Skeletal muscle tissue (tissue), 4 donors: ENCODE measurements around the gene TBX18. TPM values are rescaled to one million over a fixed set of nuclear protein-coding genes. Genes with fewer than 3 reads are reported as not detected.

ENCODE experiments used
- H3K27ac ChIP-seq: one replicate; pipeline ENCODE4 v1.7.0; 2013; ENCODE audit warnings: mild to moderate bottlenecking, low read depth, low read length, inconsistent platforms
- H3K27me3 ChIP-seq, 3 donors: one replicate each; pipeline ENCODE4 v1.7.0; 2013; ENCODE audit warnings: low read length in 3 of 3; ENCODE audit not compliant: control insufficient read depth in 3 of 3, insufficient read depth in 3 of 3
- H3K36me3 ChIP-seq, 3 donors: one replicate each; pipeline ENCODE4 v1.7.0; 2013; ENCODE audit warnings: low read length in 3 of 3; ENCODE audit not compliant: control insufficient read depth in 3 of 3, insufficient read depth in 3 of 3
- H3K4me1 ChIP-seq, 3 donors: one replicate each; pipeline ENCODE4 v1.7.0; 2013; ENCODE audit warnings: low read length in 3 of 3, mild to moderate bottlenecking in 3 of 3; ENCODE audit not compliant: control insufficient read depth in 3 of 3, insufficient read depth in 3 of 3
- H3K4me3 ChIP-seq, 3 donors: one replicate each; pipeline ENCODE4 v1.7.0; 2013; ENCODE audit warnings: low read length in 3 of 3
- H3K9ac ChIP-seq, 3 donors: one replicate each; pipeline ENCODE4 v1.7.0; 2013; ENCODE audit warnings: low read length in 3 of 3, mild to moderate bottlenecking in 3 of 3, moderate library complexity in 2 of 3, low read depth in 1 of 3
- H3K9me3 ChIP-seq, 3 donors: one replicate each; pipeline ENCODE4 v1.7.0; 2013; ENCODE audit warnings: low read length in 3 of 3; ENCODE audit not compliant: control insufficient read depth in 3 of 3
- total RNA-seq: library from RNA; depleted of rRNA; stranded (reverse); fragments of >200 nt; gene quantifications from one replicate; pipeline ENCODE4 v1.2.3, GENCODE V29; 2014
- donor health status: Osteomylitis.

The TBX18 gene
- total RNA-seq, 1 donor from 2014 or later = 22.4 TPM

- no peak overlapping the region for H3K4me3 ChIP-seq
- peaks cover 0 to 2% (median 0%) of the 10 kb centered on the region in 3 donors for H3K36me3 ChIP-seq
- H3K27me3 ChIP-seq = no peaks in the 10 kb centered on the region
- H3K4me1 ChIP-seq = no peaks in the 10 kb centered on the region
- H3K9me3 ChIP-seq = no peaks in the 10 kb centered on the region
- no peak overlapping the region for H3K27ac ChIP-seq
- H3K9ac ChIP-seq = no peak overlapping the region
These were observed 30.5 kb downstream of the TBX18 start for GRCh38 chr6:84733889-84734288.

DNA sequence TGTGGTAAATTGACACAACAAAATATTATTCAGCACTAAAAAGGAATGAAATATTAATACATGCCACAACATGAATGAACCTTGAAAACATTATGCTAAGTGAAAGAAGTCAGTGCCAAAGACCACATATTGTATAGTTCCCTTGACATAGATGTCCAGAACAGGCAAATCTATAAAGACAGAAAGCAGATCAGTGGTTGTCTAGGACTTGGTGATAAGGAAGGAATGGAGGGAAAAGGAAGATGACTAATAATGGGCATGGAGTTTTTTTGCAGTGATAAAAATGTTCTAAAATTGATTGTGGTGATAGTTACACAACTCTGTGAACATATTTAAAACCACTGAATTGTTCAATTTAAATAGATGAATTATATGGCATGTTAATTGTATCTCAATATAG, 32.5 kb downstream of the TBX18 start:
- H3K4me3 ChIP-seq = no peak overlapping the region
- H3K27ac ChIP-seq = no peak overlapping the region
- no peaks in the 10 kb centered on the region for H3K9me3 ChIP-seq
- H3K9ac ChIP-seq = no peak overlapping the region
- H3K27me3 ChIP-seq = no peaks in the 10 kb centered on the region
- no peaks in the 10 kb centered on the region for H3K4me1 ChIP-seq
- H3K36me3 ChIP-seq = no peaks in the 10 kb centered on the region

DNA sequence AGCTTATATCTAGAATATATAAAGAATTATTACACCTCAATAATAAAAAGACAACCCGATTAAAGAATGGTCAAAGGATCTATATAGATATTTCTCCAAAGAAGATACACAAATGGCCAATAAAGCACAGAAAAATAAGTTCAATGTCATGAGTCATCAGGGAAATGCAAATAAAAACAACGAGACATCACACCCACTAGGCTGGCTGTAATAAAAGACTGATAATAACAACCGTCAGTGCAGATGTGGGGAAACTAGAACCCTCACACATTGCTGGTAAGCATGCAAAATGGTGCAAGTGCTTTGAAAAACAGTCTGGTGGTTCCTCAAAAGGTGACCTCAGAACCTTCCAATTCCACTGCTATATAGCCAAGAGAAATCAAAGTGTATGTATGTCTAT, 33.0 kb downstream of the TBX18 start:
- Histone ChIP-seq H3K9me3 (no peaks in the 10 kb centered on the region), H3K27ac (no peak overlapping the region), H3K27me3 (no peaks in the 10 kb centered on the region), H3K4me3 (no peak overlapping the region), H3K36me3 (no peaks in the 10 kb centered on the region), H3K9ac (no peak overlapping the region), H3K4me1 (no peaks in the 10 kb centered on the region)

DNA sequence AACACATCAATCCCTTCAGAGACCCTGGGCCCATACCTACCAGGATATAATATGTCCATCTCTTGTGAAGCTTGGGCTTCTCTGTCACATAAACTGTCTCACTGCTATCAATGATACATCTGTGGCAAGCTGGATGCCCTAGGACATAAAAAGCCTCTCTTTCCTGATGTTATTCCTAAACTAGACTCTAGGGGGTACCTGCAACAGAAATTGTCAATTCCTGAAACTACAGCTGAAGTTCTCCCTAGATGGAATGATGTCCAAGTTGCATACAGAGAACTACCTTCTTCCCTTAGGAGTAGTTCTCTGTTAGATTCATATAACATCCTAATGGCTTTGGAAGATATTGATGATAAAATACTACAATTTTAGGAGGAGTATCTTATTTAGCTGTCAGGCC, 35.8 kb downstream of the TBX18 start:
- Histone ChIP-seq H3K9ac (no peak overlapping the region), H3K4me1 (no peaks in the 10 kb centered on the region), H3K4me3 (no peak overlapping the region), H3K27ac (no peak overlapping the region), H3K36me3 (no peaks in the 10 kb centered on the region), H3K9me3 (no peaks in the 10 kb centered on the region), H3K27me3 (no peaks in the 10 kb centered on the region)

- Histone ChIP-seq H3K4me1 (no peaks in the 10 kb centered on the region), H3K36me3 (no peaks in the 10 kb centered on the region), H3K9me3 (no peaks in the 10 kb centered on the region), H3K27me3 (no peaks in the 10 kb centered on the region), H3K4me3 (no peak overlapping the region), H3K27ac (no peak overlapping the region), H3K9ac (no peak overlapping the region)
These were observed 45.2 kb downstream of the TBX18 start for GRCh38 chr6:84719152-84719551.

- Histone ChIP-seq H3K4me3 (no peak overlapping the region), H3K36me3 (no peaks in the 10 kb centered on the region), H3K27me3 (no peaks in the 10 kb centered on the region), H3K9me3 (no peaks in the 10 kb centered on the region), H3K4me1 (no peaks in the 10 kb centered on the region), H3K9ac (no peak overlapping the region), H3K27ac (no peak overlapping the region)
These were observed 46.1 kb downstream of the TBX18 start for GRCh38 chr6:84718038-84718955.

DNA sequence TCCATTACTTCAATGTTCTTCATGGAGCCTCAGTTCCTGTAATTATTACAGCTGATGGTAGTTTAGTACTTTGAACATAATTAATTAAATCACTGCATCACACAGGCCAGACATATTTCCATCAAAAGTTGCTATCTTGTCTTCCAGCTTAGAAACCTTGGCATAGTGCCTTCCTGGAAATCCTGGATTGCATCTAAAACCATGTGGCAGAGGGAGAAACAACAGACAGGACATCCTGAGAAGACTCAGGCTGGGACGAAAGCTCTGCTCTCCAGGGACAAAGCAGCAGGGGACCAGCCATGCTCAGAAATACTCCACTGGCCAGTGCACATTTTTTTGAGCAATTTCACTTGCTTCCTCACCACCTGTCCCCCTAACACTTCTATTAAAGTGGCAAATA, 55.3 kb downstream of the TBX18 start:
- H3K4me1 ChIP-seq = no peaks in the 10 kb centered on the region
- H3K9me3 ChIP-seq = no peaks in the 10 kb centered on the region
- H3K27me3 ChIP-seq = no peaks in the 10 kb centered on the region
- no peak overlapping the region for H3K4me3 ChIP-seq
- no peak overlapping the region for H3K27ac ChIP-seq
- no peaks in the 10 kb centered on the region for H3K36me3 ChIP-seq
- H3K9ac ChIP-seq = no peak overlapping the region

DNA sequence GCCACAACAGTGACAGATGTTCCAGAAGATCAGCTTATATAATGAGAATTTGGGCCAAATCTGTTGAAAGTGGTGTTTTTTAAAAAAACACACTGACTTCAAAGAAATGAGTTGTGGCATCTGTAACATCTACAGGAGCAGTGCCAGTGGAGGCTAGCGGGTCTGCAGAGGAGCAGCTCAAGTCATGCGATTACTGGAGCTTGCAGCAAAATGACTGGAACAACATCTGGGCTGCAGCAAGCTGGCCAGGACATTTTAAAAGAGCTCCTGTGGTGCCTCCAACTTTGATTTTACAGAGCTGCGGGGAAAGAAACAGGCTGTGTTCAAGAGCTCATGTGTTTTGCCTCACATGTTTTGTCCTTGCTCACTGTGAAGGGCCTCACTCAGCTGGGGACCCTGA, 57.2 kb downstream of the TBX18 start:
- H3K4me1 ChIP-seq = no peaks in the 10 kb centered on the region
- no peak overlapping the region for H3K27ac ChIP-seq
- H3K9ac ChIP-seq = no peak overlapping the region

DNA sequence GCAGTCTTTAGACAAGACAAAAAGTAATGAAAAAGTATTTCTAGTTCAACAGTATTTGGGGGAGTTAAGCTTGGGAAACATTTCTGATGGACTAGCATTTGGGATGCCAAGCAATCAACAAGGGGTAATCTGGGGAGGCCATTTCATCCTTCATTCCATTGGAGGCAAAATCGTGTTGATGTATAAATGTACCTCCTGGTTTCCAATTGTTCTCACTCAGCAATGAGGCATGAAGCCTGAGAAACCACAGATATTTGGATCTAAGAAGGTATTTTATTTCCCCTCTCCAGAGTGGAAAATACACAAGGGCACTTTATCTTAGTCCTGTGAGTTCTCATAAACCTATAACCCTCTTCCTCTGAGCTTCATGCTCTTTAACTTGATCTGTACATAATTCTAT, 68.2 kb downstream of the TBX18 start:
- Histone ChIP-seq H3K27me3 (no peaks in the 10 kb centered on the region), H3K9me3 (no peaks in the 10 kb centered on the region), H3K9ac (no peak overlapping the region), H3K27ac (no peak overlapping the region), H3K4me1 (no peaks in the 10 kb centered on the region), H3K4me3 (no peak overlapping the region), H3K36me3 (no peaks in the 10 kb centered on the region)

More for the DNA sequence above, 57.2 kb downstream of the TBX18 start:
- Histone ChIP-seq H3K36me3 (no peaks in the 10 kb centered on the region), H3K9me3 (no peaks in the 10 kb centered on the region), H3K4me3 (no peak overlapping the region), H3K27me3 (no peaks in the 10 kb centered on the region)

- H3K4me1 ChIP-seq = no peaks in the 10 kb centered on the region
- no peaks in the 10 kb centered on the region for H3K27me3 ChIP-seq
- H3K4me3 ChIP-seq = no peak overlapping the region
- H3K27ac ChIP-seq = no peak overlapping the region
- H3K36me3 ChIP-seq = no peaks in the 10 kb centered on the region
- no peaks in the 10 kb centered on the region for H3K9me3 ChIP-seq
- H3K9ac ChIP-seq = no peak overlapping the region
These were observed 72.3 kb downstream of the TBX18 start for GRCh38 chr6:84691978-84692623.
